Liver (tissue), 9 donors: ENCODE data around the gene JMJD4. TPM values are rescaled to one million over a fixed set of nuclear protein-coding genes. Genes with fewer than 3 reads are reported as not detected.

Source experiments
- DNase-seq: peaks from one replicate; pipeline ENCODE4 v3.0.0-alpha.2; 2017; ENCODE audit warnings: low spot score
- H3K27ac ChIP-seq, 2 donors: one replicate each; pipeline ENCODE4 v1.7.0; 2013; ENCODE audit warnings: inconsistent platforms in 2 of 2, low read length in 2 of 2, control low read depth in 1 of 2, low read depth in 1 of 2, mild to moderate bottlenecking in 1 of 2
- H3K27me3 ChIP-seq, 4 donors: one replicate each; pipeline versions ENCODE4 v1.6.1 to v1.7.0; 2013; ENCODE audit warnings: low read length in 3 of 4, inconsistent platforms in 1 of 4, mild to moderate bottlenecking in 1 of 4, moderate library complexity in 1 of 4; ENCODE audit not compliant: control insufficient read depth in 4 of 4, insufficient read depth in 4 of 4
- H3K36me3 ChIP-seq, 4 donors: one replicate each; pipeline versions ENCODE4 v1.6.1 to v1.7.0; 2013; ENCODE audit warnings: low read length in 3 of 4, mild to moderate bottlenecking in 3 of 4, low read depth in 1 of 4, moderate library complexity in 1 of 4; ENCODE audit not compliant: control insufficient read depth in 4 of 4, insufficient read depth in 3 of 4
- H3K4me1 ChIP-seq, 4 donors: one replicate each; pipeline versions ENCODE4 v1.6.1 to v1.7.0; 2013; ENCODE audit warnings: low read length in 3 of 4, mild to moderate bottlenecking in 3 of 4, moderate library complexity in 1 of 4; ENCODE audit not compliant: control insufficient read depth in 4 of 4, insufficient read depth in 4 of 4
- H3K4me3 ChIP-seq, 3 donors: one replicate each; pipeline versions ENCODE4 v1.6.1 to v1.7.0; 2013; ENCODE audit warnings: low read length in 3 of 3, control low read depth in 1 of 3, low read depth in 1 of 3, mild to moderate bottlenecking in 1 of 3
- H3K9ac ChIP-seq, 2 donors: one replicate each; pipeline ENCODE4 v1.7.0; 2013; ENCODE audit warnings: low read length in 2 of 2, mild to moderate bottlenecking in 2 of 2, moderate library complexity in 2 of 2, control low read depth in 1 of 2, low read depth in 1 of 2
- H3K9me3 ChIP-seq, 4 donors: one replicate each; pipeline versions ENCODE4 v1.6.1 to v1.7.0; 2013; ENCODE audit warnings: low read length in 3 of 4; ENCODE audit not compliant: control insufficient read depth in 4 of 4
- EGR1 ChIP-seq, 2 donors: IDR thresholded peaks; 2 replicates each; pipeline ENCODE4 v1.6.1; 2016 to 2018; ENCODE audit warnings: antibody characterized with exemption in 2 of 2, low read depth in 2 of 2
- FOXA1 ChIP-seq: IDR thresholded peaks from 2 replicates; pipeline ENCODE4 v1.6.1; 2016; ENCODE audit warnings: antibody characterized with exemption
- FOXA2 ChIP-seq: IDR thresholded peaks from 2 replicates; pipeline ENCODE4 v1.6.1; 2016; ENCODE audit warnings: antibody characterized with exemption
- GABPA ChIP-seq, 2 donors: IDR thresholded peaks in 1 of 2; conservative IDR thresholded peaks in 1 of 2; 2 replicates each; pipeline ENCODE4 v1.6.1; 2016; ENCODE audit warnings: antibody characterized with exemption in 2 of 2, mild to moderate bottlenecking in 1 of 2, moderate library complexity in 1 of 2
- HNF4A ChIP-seq, 2 donors: conservative IDR thresholded peaks; 2 replicates each; pipeline ENCODE4 v1.6.1; 2016; ENCODE audit warnings: antibody characterized with exemption in 2 of 2, mild to moderate bottlenecking in 2 of 2
- HNF4G ChIP-seq: IDR thresholded peaks from 2 replicates; pipeline ENCODE4 v1.6.1; 2016; ENCODE audit warnings: antibody characterized with exemption
- JUND ChIP-seq, 2 donors: IDR thresholded peaks; 2 replicates each; pipeline ENCODE4 v1.6.1; 2016; ENCODE audit warnings: antibody characterized with exemption in 2 of 2
- NR2F2 ChIP-seq: IDR thresholded peaks from 2 replicates; pipeline ENCODE4 v1.6.1; 2016; ENCODE audit warnings: antibody characterized with exemption
- RAD21 ChIP-seq, 2 donors: IDR thresholded peaks; 2 replicates each; pipeline ENCODE4 v1.6.1; 2016; ENCODE audit warnings: antibody characterized with exemption in 2 of 2, mild to moderate bottlenecking in 2 of 2
- RXRA ChIP-seq, 2 donors: IDR thresholded peaks; 2 replicates each; pipeline ENCODE4 v1.6.1; 2017 to 2018; ENCODE audit warnings: antibody characterized with exemption in 2 of 2, mild to moderate bottlenecking in 1 of 2
- TAF1 ChIP-seq: conservative IDR thresholded peaks from 2 replicates; pipeline ENCODE4 v1.6.1; 2016; ENCODE audit warnings: antibody characterized with exemption, mild to moderate bottlenecking
- YY1 ChIP-seq: IDR thresholded peaks from 2 replicates; pipeline ENCODE4 v1.6.1; 2016; ENCODE audit warnings: antibody characterized with exemption, mild to moderate bottlenecking
- WGBS: extraction: QIAGEN DNeasy Blood & Tissue Kit; methylation state at CpG from one replicate; pipeline ENCODE4 v1.1.7; 2013; 5-methylcytosine and 5-hydroxymethylcytosine counted together
- polyA plus RNA-seq, 2 donors: library from polyadenylated mRNA; stranded (reverse) in 1 of 2; unstranded in 1 of 2; fragments of 200-250 nt in 1 of 2; fragments of >200 nt in 1 of 2; fragmentation: Nextera tagmentation in 1 of 2; extraction: Ambion mirVana in 1 of 2; gene quantifications; one replicate each; pipeline versions ENCODE4 v1.2.1 to v1.2.3, GENCODE V29; 2013 to 2015
- total RNA-seq, 2 donors: library from RNA; depleted of rRNA; stranded (reverse); fragments of >200 nt; gene quantifications; one replicate each; pipeline ENCODE4 v1.2.3, GENCODE V29; 2014
- TF ChIP-seq, protein P1 (sequence below): IDR thresholded peaks from 2 replicates; pipeline ENCODE4 v1.6.1; 2016; ENCODE audit warnings: antibody characterized with exemption
- TF ChIP-seq, protein P2 (sequence below): fragments of 150-350 bp; IDR thresholded peaks from 2 replicates; pipeline ENCODE4 v1.5.1; 2017; ENCODE audit warnings: improper control_type of control experiment, low read depth, low read length; ENCODE audit not compliant: missing input control
- TF ChIP-seq, protein P3 (sequence below): IDR thresholded peaks from 2 replicates; pipeline ENCODE4 v1.6.1; 2016; ENCODE audit warnings: antibody characterized with exemption
- TF ChIP-seq, protein P4 (sequence below): IDR thresholded peaks from 2 replicates; pipeline ENCODE4 v1.6.1; 2016; ENCODE audit warnings: antibody characterized with exemption
- TF ChIP-seq, protein P5 (sequence below): IDR thresholded peaks from 2 replicates; pipeline ENCODE4 v1.6.1; 2016; ENCODE audit warnings: antibody characterized with exemption, mild to moderate bottlenecking
- donor health status: healthy.
- donor health status: healthy.
- donor health status: healthy.
- donor health status: healthy.
- donor health status: healthy.

JMJD4 gene
- total and polyA plus RNA-seq, 4 donors: 12.4 to 22.1 (median 14.1) TPM

DNA sequence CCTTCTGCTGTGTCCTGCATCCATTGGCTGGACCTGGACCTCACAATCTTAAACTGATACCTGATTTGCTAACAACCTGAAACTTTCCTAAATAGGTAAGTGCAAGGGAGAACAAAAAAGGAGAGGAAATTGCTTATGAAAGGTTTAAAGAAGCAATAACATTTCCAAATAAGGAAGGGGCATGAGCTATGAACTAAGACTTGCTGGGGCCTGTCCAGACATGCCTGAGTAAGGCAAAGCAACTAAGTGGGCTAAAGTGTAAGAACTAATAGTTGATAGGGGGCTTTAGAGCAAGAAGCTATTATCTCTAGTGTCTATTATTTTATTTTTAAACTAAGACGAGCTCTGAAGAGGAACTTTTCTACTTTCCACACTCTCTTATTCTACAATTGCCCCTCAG, 11.6 kb downstream of the JMJD4 start:
- H3K4me3 ChIP-seq: no peak overlapping the region
- 90% methylated on average over 1 of the region's 1 CpG for WGBS
- no peaks in the 10 kb centered on the region for H3K36me3 ChIP-seq
- DNase-seq: no peak
- H3K9ac ChIP-seq: no peak overlapping the region
- H3K27ac ChIP-seq: no peak overlapping the region
- peaks cover 0 to 5% (median 2%) of the 10 kb centered on the region in 4 donors for H3K4me1 ChIP-seq
- no peaks in the 10 kb centered on the region for H3K27me3 ChIP-seq
- TF ChIP-seq, protein P1, sequence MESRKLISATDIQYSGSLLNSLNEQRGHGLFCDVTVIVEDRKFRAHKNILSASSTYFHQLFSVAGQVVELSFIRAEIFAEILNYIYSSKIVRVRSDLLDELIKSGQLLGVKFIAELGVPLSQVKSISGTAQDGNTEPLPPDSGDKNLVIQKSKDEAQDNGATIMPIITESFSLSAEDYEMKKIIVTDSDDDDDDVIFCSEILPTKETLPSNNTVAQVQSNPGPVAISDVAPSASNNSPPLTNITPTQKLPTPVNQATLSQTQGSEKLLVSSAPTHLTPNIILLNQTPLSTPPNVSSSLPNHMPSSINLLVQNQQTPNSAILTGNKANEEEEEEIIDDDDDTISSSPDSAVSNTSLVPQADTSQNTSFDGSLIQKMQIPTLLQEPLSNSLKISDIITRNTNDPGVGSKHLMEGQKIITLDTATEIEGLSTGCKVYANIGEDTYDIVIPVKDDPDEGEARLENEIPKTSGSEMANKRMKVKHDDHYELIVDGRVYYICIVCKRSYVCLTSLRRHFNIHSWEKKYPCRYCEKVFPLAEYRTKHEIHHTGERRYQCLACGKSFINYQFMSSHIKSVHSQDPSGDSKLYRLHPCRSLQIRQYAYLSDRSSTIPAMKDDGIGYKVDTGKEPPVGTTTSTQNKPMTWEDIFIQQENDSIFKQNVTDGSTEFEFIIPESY: no peak
- no peak for TF ChIP-seq FOXA2
- no peak for TF ChIP-seq RXRA (IDR thresholded peaks at IDR 0.05)
- no peak for TF ChIP-seq EGR1 (IDR thresholded peaks at IDR 0.05; ENCODE audit: low read depth in 2 of 2)
- TF ChIP-seq TAF1: no peak
- TF ChIP-seq, protein P2, sequence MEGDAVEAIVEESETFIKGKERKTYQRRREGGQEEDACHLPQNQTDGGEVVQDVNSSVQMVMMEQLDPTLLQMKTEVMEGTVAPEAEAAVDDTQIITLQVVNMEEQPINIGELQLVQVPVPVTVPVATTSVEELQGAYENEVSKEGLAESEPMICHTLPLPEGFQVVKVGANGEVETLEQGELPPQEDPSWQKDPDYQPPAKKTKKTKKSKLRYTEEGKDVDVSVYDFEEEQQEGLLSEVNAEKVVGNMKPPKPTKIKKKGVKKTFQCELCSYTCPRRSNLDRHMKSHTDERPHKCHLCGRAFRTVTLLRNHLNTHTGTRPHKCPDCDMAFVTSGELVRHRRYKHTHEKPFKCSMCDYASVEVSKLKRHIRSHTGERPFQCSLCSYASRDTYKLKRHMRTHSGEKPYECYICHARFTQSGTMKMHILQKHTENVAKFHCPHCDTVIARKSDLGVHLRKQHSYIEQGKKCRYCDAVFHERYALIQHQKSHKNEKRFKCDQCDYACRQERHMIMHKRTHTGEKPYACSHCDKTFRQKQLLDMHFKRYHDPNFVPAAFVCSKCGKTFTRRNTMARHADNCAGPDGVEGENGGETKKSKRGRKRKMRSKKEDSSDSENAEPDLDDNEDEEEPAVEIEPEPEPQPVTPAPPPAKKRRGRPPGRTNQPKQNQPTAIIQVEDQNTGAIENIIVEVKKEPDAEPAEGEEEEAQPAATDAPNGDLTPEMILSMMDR: no peak
- TF ChIP-seq HNF4A (conservative IDR thresholded peaks at IDR 0.05): no peak
- TF ChIP-seq RAD21 (IDR thresholded peaks at IDR 0.05): no peak
- TF ChIP-seq, protein P3, sequence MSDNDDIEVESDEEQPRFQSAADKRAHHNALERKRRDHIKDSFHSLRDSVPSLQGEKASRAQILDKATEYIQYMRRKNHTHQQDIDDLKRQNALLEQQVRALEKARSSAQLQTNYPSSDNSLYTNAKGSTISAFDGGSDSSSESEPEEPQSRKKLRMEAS: no peak
- no peak for TF ChIP-seq YY1
- TF ChIP-seq FOXA1: no peak
- TF ChIP-seq NR2F2: no peak
- no peak for TF ChIP-seq GABPA (IDR thresholded peaks at IDR 0.05 in 1 of 2, conservative IDR thresholded peaks at IDR 0.05 in 1 of 2)
- TF ChIP-seq JUND (IDR thresholded peaks at IDR 0.05): no peak
- TF ChIP-seq HNF4G: no peak
- TF ChIP-seq, protein P4, sequence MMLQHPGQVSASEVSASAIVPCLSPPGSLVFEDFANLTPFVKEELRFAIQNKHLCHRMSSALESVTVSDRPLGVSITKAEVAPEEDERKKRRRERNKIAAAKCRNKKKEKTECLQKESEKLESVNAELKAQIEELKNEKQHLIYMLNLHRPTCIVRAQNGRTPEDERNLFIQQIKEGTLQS: no peak
- peaks cover 4 to 31% (median 7%) of the 10 kb centered on the region in 4 donors for H3K9me3 ChIP-seq

DNA sequence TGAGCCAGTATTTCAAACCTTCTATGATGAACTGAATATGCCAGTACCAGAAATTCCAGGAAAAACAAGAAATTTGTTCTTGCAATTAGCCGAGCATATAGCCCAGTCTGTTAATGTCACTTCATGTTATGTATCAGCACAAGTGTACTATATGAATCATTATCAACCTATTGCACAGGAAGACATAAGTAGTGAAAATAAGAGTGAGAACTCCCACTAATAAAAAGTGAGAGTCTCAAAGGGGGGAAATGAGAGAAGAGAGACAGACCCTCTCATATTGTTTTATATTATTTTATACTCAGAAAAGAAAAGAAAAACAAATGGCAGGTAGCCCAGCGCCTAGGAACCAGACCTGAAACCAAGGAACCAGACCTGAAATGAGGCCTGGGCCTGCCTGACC, 16.2 kb downstream of the JMJD4 start:
- H3K4me1 ChIP-seq: no peaks in the 10 kb centered on the region
- no peak overlapping the region for H3K27ac ChIP-seq
- DNase-seq: no peak
- no peak overlapping the region for H3K4me3 ChIP-seq
- H3K9ac ChIP-seq: no peak overlapping the region
- TF ChIP-seq, protein P1: no peak
- TF ChIP-seq HNF4G: no peak
- no peak for TF ChIP-seq FOXA2
- no peak for TF ChIP-seq GABPA (IDR thresholded peaks at IDR 0.05 in 1 of 2, conservative IDR thresholded peaks at IDR 0.05 in 1 of 2)
- TF ChIP-seq, protein P4: no peak
- TF ChIP-seq, protein P3: no peak
- TF ChIP-seq, protein P5, sequence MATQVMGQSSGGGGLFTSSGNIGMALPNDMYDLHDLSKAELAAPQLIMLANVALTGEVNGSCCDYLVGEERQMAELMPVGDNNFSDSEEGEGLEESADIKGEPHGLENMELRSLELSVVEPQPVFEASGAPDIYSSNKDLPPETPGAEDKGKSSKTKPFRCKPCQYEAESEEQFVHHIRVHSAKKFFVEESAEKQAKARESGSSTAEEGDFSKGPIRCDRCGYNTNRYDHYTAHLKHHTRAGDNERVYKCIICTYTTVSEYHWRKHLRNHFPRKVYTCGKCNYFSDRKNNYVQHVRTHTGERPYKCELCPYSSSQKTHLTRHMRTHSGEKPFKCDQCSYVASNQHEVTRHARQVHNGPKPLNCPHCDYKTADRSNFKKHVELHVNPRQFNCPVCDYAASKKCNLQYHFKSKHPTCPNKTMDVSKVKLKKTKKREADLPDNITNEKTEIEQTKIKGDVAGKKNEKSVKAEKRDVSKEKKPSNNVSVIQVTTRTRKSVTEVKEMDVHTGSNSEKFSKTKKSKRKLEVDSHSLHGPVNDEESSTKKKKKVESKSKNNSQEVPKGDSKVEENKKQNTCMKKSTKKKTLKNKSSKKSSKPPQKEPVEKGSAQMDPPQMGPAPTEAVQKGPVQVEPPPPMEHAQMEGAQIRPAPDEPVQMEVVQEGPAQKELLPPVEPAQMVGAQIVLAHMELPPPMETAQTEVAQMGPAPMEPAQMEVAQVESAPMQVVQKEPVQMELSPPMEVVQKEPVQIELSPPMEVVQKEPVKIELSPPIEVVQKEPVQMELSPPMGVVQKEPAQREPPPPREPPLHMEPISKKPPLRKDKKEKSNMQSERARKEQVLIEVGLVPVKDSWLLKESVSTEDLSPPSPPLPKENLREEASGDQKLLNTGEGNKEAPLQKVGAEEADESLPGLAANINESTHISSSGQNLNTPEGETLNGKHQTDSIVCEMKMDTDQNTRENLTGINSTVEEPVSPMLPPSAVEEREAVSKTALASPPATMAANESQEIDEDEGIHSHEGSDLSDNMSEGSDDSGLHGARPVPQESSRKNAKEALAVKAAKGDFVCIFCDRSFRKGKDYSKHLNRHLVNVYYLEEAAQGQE: no peak
- TF ChIP-seq FOXA1: no peak
- no peak for TF ChIP-seq HNF4A (conservative IDR thresholded peaks at IDR 0.05)
- TF ChIP-seq RXRA (IDR thresholded peaks at IDR 0.05): no peak
- TF ChIP-seq, protein P2: no peak
- no peak for TF ChIP-seq EGR1 (IDR thresholded peaks at IDR 0.05; ENCODE audit: low read depth in 2 of 2)
- no peak for TF ChIP-seq NR2F2
- TF ChIP-seq JUND (IDR thresholded peaks at IDR 0.05): no peak
- TF ChIP-seq RAD21 (IDR thresholded peaks at IDR 0.05): no peak
- H3K9me3 ChIP-seq: peaks cover 6 to 31% (median 7%) of the 10 kb centered on the region in 4 donors
- 80% methylated on average over 2 of the region's 2 CpGs for WGBS
- H3K36me3 ChIP-seq: no peaks in the 10 kb centered on the region
- no peaks in the 10 kb centered on the region for H3K27me3 ChIP-seq
